Measurements from ENCODE around the gene TARP.

TARP gene

GRCh38 chr7:38232502-38233366 is 40.7 kb downstream of the TARP start:
- Histone ChIP-seq H3K4me3 (ENCODE audit: low read length) (no peak overlapping the region), H3K9me3 (ENCODE audit: insufficient read depth, low read length) (no peaks in the 10 kb centered on the region), H3K36me3 (replicated peaks; ENCODE audit: low read depth, low read length) (no peaks in the 10 kb centered on the region), H3K4me2 (ENCODE audit: low read length) (no peak overlapping the region), H3K4me1 (ENCODE audit: low read length) (no peaks in the 10 kb centered on the region), H3K79me2 (ENCODE audit: low read length) (no peaks in the 10 kb centered on the region), H3K27me3 (ENCODE audit: low read depth, low read length) (no peaks in the 10 kb centered on the region), H4K20me1 (ENCODE audit: insufficient read depth, low read length) (no peaks in the 10 kb centered on the region), H2AFZ (ENCODE audit: low read depth, low read length) (no peak overlapping the region), H3K27ac (ENCODE audit: low read length) (no peak overlapping the region), H3K9ac (ENCODE audit: low read length) (no peak overlapping the region)
- TF ChIP-seq EZH2phosphoT487 (IDR thresholded peaks at IDR 0.05; ENCODE audit: low read depth) (no peak), CTCF (IDR thresholded peaks at IDR 0.05; ENCODE audit: low read depth, low read length) (no peak)

GRCh38 chr7:38229884-38230642 is 43.4 kb downstream of the TARP start:
- no peak overlapping the region for H3K9ac ChIP-seq (ENCODE audit: low read length)
- no peaks in the 10 kb centered on the region for H3K4me1 ChIP-seq (ENCODE audit: low read length)
- no peaks in the 10 kb centered on the region for H3K9me3 ChIP-seq (ENCODE audit: insufficient read depth, low read length)
- no peaks in the 10 kb centered on the region for H4K20me1 ChIP-seq (ENCODE audit: insufficient read depth, low read length)
- no peak overlapping the region for H3K4me3 ChIP-seq (ENCODE audit: low read length)
- no peaks in the 10 kb centered on the region for H3K36me3 ChIP-seq (replicated peaks; ENCODE audit: low read depth, low read length)
- H2AFZ ChIP-seq (ENCODE audit: low read depth, low read length): no peak overlapping the region
- no peak overlapping the region for H3K27ac ChIP-seq (ENCODE audit: low read length)
- H3K4me2 ChIP-seq (ENCODE audit: low read length): no peak overlapping the region
- no peaks in the 10 kb centered on the region for H3K27me3 ChIP-seq (ENCODE audit: low read depth, low read length)
- TF ChIP-seq EZH2phosphoT487 (IDR thresholded peaks at IDR 0.05; ENCODE audit: low read depth) (no peak), CTCF (IDR thresholded peaks at IDR 0.05; ENCODE audit: low read depth, low read length) (no peak)
- no peaks in the 10 kb centered on the region for H3K79me2 ChIP-seq (ENCODE audit: low read length)

- Histone ChIP-seq H2AFZ (ENCODE audit: low read depth, low read length) (no peak overlapping the region), H3K36me3 (replicated peaks; ENCODE audit: low read depth, low read length) (no peaks in the 10 kb centered on the region), H3K79me2 (ENCODE audit: low read length) (no peaks in the 10 kb centered on the region), H3K4me1 (ENCODE audit: low read length) (no peaks in the 10 kb centered on the region), H3K4me3 (ENCODE audit: low read length) (no peak overlapping the region), H3K4me2 (ENCODE audit: low read length) (no peak overlapping the region), H3K27me3 (ENCODE audit: low read depth, low read length) (no peaks in the 10 kb centered on the region), H3K9ac (ENCODE audit: low read length) (no peak overlapping the region), H3K9me3 (ENCODE audit: insufficient read depth, low read length) (no peaks in the 10 kb centered on the region), H3K27ac (ENCODE audit: low read length) (no peak overlapping the region), H4K20me1 (ENCODE audit: insufficient read depth, low read length) (no peaks in the 10 kb centered on the region)
- no peak for TF ChIP-seq EZH2phosphoT487 (IDR thresholded peaks at IDR 0.05; ENCODE audit: low read depth)
- TF ChIP-seq CTCF (IDR thresholded peaks at IDR 0.05; ENCODE audit: low read depth, low read length): no peak
Observed at GRCh38 chr7:38229386-38229785, 44.0 kb downstream of the TARP start.

- Histone ChIP-seq H4K20me1 (ENCODE audit: insufficient read depth, low read length) (no peaks in the 10 kb centered on the region), H3K9ac (ENCODE audit: low read length) (no peak overlapping the region), H3K27ac (ENCODE audit: low read length) (no peak overlapping the region), H3K4me1 (ENCODE audit: low read length) (peaks cover 9% of the 10 kb centered on the region), H3K27me3 (ENCODE audit: low read depth, low read length) (no peaks in the 10 kb centered on the region), H3K79me2 (ENCODE audit: low read length) (no peaks in the 10 kb centered on the region), H3K4me3 (ENCODE audit: low read length) (no peak overlapping the region), H2AFZ (ENCODE audit: low read depth, low read length) (no peak overlapping the region), H3K36me3 (replicated peaks; ENCODE audit: low read depth, low read length) (peaks cover 7% of the 10 kb centered on the region), H3K9me3 (ENCODE audit: insufficient read depth, low read length) (no peaks in the 10 kb centered on the region), H3K4me2 (ENCODE audit: low read length) (no peak overlapping the region)
- TF ChIP-seq CTCF (IDR thresholded peaks at IDR 0.05; ENCODE audit: low read depth, low read length) (no peak), EZH2phosphoT487 (IDR thresholded peaks at IDR 0.05; ENCODE audit: low read depth) (no peak)
Observed at GRCh38 chr7:38224392-38224791, 49.0 kb downstream of the TARP start.

Measured in OCI-LY3 (cell line).